ENCODE data around the gene GPR42.

GPR42 gene

DNA sequence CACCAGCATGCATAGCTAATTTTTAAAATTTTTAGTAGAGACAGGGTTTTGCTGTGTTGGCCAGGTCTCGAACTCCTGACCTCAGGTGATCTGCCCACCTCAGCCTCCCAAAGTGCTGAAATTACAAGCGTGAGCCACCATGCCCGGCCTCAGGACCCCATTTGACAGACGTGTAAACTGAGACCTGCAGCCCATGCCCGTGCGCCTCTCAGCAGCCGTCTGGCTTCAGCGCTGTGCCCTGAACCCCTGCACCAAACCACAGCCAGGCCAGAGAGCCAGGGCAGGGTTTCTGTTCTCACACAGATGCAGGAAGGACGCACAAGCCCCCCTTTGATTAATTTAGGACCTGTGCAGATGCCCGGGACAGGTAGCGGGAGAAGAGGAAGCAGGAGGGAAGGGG, 30.4 kb upstream of the GPR42 start:
- H3K4me1 Mint-ChIP-seq (ENCODE audit: low read depth), result peaks cover 1% of the 10 kb centered on the region
- no peak overlapping the region for H3K27ac Mint-ChIP-seq
- H3K4me3 Mint-ChIP-seq, result no peak overlapping the region
- no peaks in the 10 kb centered on the region for H3K36me3 Mint-ChIP-seq (ENCODE audit: low read depth)
- no peaks in the 10 kb centered on the region for H3K9me3 Mint-ChIP-seq
- peaks cover 2% of the 10 kb centered on the region for H3K27me3 Mint-ChIP-seq (ENCODE audit: low read depth)
- DNase-seq (ENCODE audit: low spot score), result no peak

GRCh38 chr19:35341006-35341405, 29.9 kb upstream of the GPR42 start:
- no peaks in the 10 kb centered on the region for H3K36me3 Mint-ChIP-seq (ENCODE audit: low read depth)
- H3K27me3 Mint-ChIP-seq (ENCODE audit: low read depth), result peaks cover 2% of the 10 kb centered on the region
- H3K9me3 Mint-ChIP-seq, result no peaks in the 10 kb centered on the region
- H3K4me1 Mint-ChIP-seq (ENCODE audit: low read depth), result peaks cover 5% of the 10 kb centered on the region
- H3K4me3 Mint-ChIP-seq, result no peak overlapping the region
- no peak for DNase-seq (ENCODE audit: low spot score)
- H3K27ac Mint-ChIP-seq, result no peak overlapping the region

GRCh38 chr19:35341565-35342225, 29.2 kb upstream of the GPR42 start:
- Mint-ChIP-seq H3K36me3 (ENCODE audit: low read depth) (no peaks in the 10 kb centered on the region), H3K27ac (no peak overlapping the region), H3K27me3 (ENCODE audit: low read depth) (peaks cover 2% of the 10 kb centered on the region), H3K4me1 (ENCODE audit: low read depth) (peaks cover 10% of the 10 kb centered on the region), H3K4me3 (no peak overlapping the region), H3K9me3 (no peaks in the 10 kb centered on the region)
- no peak for DNase-seq (ENCODE audit: low spot score)

GRCh38 chr19:35342430-35342829, 28.4 kb upstream of the GPR42 start:
- DNase-seq (ENCODE audit: low spot score), result no peak
- Mint-ChIP-seq H3K4me1 (ENCODE audit: low read depth) (peaks cover 17% of the 10 kb centered on the region), H3K4me3 (no peak overlapping the region), H3K27ac (no peak overlapping the region), H3K27me3 (ENCODE audit: low read depth) (peaks cover 2% of the 10 kb centered on the region), H3K36me3 (ENCODE audit: low read depth) (no peaks in the 10 kb centered on the region), H3K9me3 (no peaks in the 10 kb centered on the region)

- no peak overlapping the region for H3K27ac Mint-ChIP-seq
These were observed 26.3 kb upstream of the GPR42 start for GRCh38 chr19:35344511-35345031.

GRCh38 chr19:35345671-35346111, 25.2 kb upstream of the GPR42 start:
- no peaks in the 10 kb centered on the region for H3K9me3 Mint-ChIP-seq
- no peaks in the 10 kb centered on the region for H3K36me3 Mint-ChIP-seq (ENCODE audit: low read depth)
- peaks cover 2% of the 10 kb centered on the region for H3K27me3 Mint-ChIP-seq (ENCODE audit: low read depth)
- H3K4me1 Mint-ChIP-seq (ENCODE audit: low read depth), result peaks cover 26% of the 10 kb centered on the region
- DNase-seq (ENCODE audit: low spot score), result no peak
- H3K27ac Mint-ChIP-seq, result no peak overlapping the region
- H3K4me3 Mint-ChIP-seq, result no peak overlapping the region

More at GRCh38 chr19:35344511-35345031, 26.3 kb upstream of the GPR42 start:
- DNase-seq (ENCODE audit: low spot score), result no peak
- H3K9me3 Mint-ChIP-seq, result no peaks in the 10 kb centered on the region
- H3K36me3 Mint-ChIP-seq (ENCODE audit: low read depth), result no peaks in the 10 kb centered on the region
- peaks cover 2% of the 10 kb centered on the region for H3K27me3 Mint-ChIP-seq (ENCODE audit: low read depth)
- H3K4me1 Mint-ChIP-seq (ENCODE audit: low read depth), result peaks cover 26% of the 10 kb centered on the region
- H3K4me3 Mint-ChIP-seq, result no peak overlapping the region

- Mint-ChIP-seq H3K36me3 (ENCODE audit: low read depth) (no peaks in the 10 kb centered on the region), H3K27me3 (ENCODE audit: low read depth) (peaks cover 2% of the 10 kb centered on the region), H3K27ac (peak overlapping the region; percentile 82), H3K4me3 (peak overlapping the region; percentile 74), H3K9me3 (no peaks in the 10 kb centered on the region), H3K4me1 (ENCODE audit: low read depth) (peaks cover 26% of the 10 kb centered on the region)
- DNase-seq (ENCODE audit: low spot score), result peak; percentile 70
These were observed 24.4 kb upstream of the GPR42 start for GRCh38 chr19:35346193-35347052.

DNA sequence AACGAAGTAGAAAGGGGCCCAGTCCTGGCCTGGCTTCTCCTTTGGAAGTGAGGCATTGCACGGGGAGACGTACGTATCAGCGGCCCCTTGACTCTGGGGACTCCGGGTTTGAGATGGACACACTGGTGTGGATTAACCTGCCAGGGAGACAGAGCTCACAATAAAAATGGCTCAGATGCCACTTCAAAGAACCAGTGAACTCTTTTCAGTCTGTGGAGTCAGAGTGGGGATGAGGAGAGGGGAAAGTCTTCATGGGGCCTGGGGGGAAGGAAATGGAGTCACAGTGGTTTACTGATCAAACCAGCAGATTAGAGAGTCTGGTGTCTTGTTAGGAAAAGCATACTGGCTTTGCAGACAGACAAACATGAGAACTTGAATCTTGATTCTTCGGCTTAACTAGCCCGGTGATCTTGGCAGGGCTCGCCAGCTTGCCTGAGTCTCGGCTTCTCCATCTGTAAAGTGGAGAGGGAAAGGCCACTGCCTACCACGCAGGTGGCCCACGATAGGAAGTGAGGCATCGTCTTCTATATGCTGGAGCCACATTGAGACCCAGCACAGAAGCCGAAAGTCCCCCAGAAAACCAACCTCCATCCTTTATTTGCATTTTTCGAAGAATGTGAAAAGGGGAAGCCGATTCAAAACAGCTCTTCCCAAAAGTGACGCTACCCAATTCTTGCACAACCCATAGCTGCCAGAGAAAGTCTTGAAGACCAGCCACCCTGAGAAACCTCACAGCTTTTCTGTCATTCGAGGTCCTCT, 23.5 kb upstream of the GPR42 start, which contains the start of gene FFAR1:
Gene FFAR1 (plus strand): TSS at position 732 of the 759 bp plus-strand sequence. CDS start 3,650 bp downstream, outside the sequence.
- peak within 1 kb of the TSS; percentile 74 for H3K4me3 Mint-ChIP-seq
- no peaks in the 10 kb centered on the region for H3K36me3 Mint-ChIP-seq (ENCODE audit: low read depth)
- H3K9me3 Mint-ChIP-seq, result no peaks in the 10 kb centered on the region
- H3K27me3 Mint-ChIP-seq (ENCODE audit: low read depth), result no peaks in the 10 kb centered on the region
- peak; percentile 78 for DNase-seq (ENCODE audit: low spot score)
- peaks cover 25% of the 10 kb centered on the region for H3K4me1 Mint-ChIP-seq (ENCODE audit: low read depth)
- H3K27ac Mint-ChIP-seq, result peak within 1 kb of the TSS; percentile 82

GRCh38 chr19:35347930-35348298, 23.0 kb upstream of the GPR42 start:
- Mint-ChIP-seq H3K27me3 (ENCODE audit: low read depth) (no peaks in the 10 kb centered on the region), H3K4me1 (ENCODE audit: low read depth) (peaks cover 29% of the 10 kb centered on the region), H3K9me3 (no peaks in the 10 kb centered on the region), H3K4me3 (peak overlapping the region; percentile 74), H3K36me3 (ENCODE audit: low read depth) (no peaks in the 10 kb centered on the region), H3K27ac (peak overlapping the region; percentile 82)
- no peak for DNase-seq (ENCODE audit: low spot score)

DNA sequence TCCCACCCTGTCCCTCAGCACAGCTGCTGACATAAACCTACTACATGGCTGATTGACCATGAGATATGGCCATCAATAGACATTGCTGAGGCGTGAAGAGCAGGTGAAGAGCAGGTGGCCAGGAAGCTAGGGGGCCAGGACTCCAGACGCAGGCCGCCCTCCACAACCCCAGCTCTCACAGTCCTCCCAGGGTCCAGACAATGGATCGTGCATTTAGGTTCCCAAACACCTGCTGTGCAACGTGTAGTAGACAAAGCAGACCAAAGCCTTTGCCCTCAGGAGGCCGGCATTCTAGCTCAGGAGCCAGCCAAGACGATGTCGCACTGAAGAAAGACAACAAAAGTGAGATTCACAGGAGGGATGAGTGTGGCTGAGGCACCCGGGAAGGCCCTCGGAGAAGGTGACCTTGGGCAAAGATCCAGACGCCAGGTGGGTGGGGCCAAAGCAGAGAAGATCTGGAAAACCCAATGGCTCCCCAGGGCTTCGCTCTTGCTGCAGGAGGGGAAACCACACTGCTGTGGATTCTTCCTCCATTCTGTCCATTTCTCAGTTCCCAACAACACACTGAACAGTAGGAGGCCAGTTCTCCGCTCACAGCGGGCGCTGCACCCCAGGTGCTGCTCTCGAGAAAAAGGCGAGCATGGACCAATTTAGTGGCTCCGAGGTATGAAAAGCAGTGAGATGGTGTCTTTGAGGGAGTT, 21.8 kb upstream of the GPR42 start:
- no peaks in the 10 kb centered on the region for H3K9me3 Mint-ChIP-seq
- no peaks in the 10 kb centered on the region for H3K36me3 Mint-ChIP-seq (ENCODE audit: low read depth)
- H3K27me3 Mint-ChIP-seq (ENCODE audit: low read depth), result no peaks in the 10 kb centered on the region
- H3K4me1 Mint-ChIP-seq (ENCODE audit: low read depth), result peaks cover 30% of the 10 kb centered on the region
- no peak overlapping the region for H3K4me3 Mint-ChIP-seq
- no peak overlapping the region for H3K27ac Mint-ChIP-seq
- DNase-seq (ENCODE audit: low spot score), result no peak

DNA sequence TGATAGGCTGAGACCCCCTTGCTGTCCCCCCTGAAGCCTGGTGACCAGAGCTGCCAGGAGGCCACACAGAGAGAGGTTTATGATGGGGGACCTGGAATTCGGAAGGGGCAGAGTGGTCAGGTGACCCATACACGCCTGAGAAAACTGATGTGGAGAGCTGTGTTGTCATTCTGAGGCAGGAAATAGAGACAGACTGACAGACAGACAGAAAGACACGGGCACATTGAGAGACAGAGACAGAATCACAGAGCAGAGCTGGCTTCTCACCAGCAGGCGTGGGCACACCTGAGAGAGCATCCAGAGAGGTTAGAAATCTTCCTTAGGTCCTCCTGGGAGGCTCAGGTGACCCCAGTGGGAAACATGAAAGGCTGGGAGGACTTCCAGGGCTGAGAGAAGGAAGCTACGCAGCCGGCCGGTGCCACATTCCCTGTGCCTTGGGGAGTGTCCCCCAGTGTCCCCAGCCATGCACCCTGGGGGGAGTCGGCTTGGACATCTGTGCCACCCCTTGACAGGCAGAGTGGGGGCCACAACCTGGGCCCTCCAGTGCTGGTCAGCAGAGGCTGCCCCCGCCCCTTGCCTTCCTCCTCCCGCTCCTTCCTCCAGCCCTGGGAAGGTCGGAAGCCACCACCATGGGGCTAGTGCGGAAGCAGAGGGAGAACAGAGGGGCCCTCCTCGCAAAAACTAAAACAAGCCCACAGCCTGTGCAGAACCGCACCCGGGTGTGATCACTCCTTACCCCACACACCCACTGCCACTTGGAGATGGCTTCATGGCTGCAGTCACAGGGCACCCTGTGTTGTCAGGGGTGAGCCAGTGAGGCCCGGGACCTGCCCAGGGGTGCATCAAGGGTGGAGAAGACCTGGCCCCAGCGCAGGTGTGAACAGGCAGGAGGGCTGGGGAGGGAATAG, 21.0 kb upstream of the GPR42 start:
- Mint-ChIP-seq H3K36me3 (ENCODE audit: low read depth) (no peaks in the 10 kb centered on the region), H3K4me3 (no peak overlapping the region), H3K27ac (no peak overlapping the region), H3K27me3 (ENCODE audit: low read depth) (no peaks in the 10 kb centered on the region), H3K4me1 (ENCODE audit: low read depth) (peaks cover 30% of the 10 kb centered on the region), H3K9me3 (no peaks in the 10 kb centered on the region)
- no peak for DNase-seq (ENCODE audit: low spot score)

DNA sequence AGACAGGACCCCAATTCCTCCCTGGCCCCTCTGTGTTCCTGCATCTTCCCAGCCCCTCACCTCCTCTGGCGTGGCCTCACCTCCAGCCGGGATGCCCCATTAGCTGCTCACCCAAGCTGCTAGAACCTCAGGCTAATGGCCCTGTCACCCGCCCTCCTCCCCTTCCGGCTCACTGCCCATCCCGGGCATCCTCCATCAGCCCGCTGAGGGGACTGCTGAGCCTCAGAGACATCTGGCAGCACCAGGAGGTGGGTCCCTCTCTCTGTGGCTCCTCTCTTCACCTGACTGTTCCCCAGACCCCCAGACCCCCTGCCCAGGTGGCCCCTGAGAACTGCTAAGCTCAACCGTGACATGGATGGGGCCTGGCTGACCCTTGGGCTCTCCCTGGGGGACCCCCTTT, 20.3 kb upstream of the GPR42 start:
- DNase-seq (ENCODE audit: low spot score), result no peak
- Mint-ChIP-seq H3K4me3 (no peak overlapping the region), H3K36me3 (ENCODE audit: low read depth) (no peaks in the 10 kb centered on the region), H3K27ac (no peak overlapping the region), H3K9me3 (no peaks in the 10 kb centered on the region), H3K4me1 (ENCODE audit: low read depth) (peaks cover 30% of the 10 kb centered on the region), H3K27me3 (ENCODE audit: low read depth) (no peaks in the 10 kb centered on the region)

All from T-helper 2 cell treated with Interferon-gamma antibody and Interleukin-4, amounts not matched to agents 5 μg/mL and 100 μg/mL, for 36 hours (primary cell).